HG03280 (cell line): ENCODE measurements around the gene ACTA2.

ENCODE experiments used
- ATAC-seq: cut with Tn5 transposase; IDR thresholded peaks from one replicate; pipeline ENCODE4 v1.9.1; 2021; ENCODE audit warnings: mild to moderate bottlenecking, moderate library complexity; ENCODE audit not compliant: unreplicated experiment

Gene ACTA2

DNA sequence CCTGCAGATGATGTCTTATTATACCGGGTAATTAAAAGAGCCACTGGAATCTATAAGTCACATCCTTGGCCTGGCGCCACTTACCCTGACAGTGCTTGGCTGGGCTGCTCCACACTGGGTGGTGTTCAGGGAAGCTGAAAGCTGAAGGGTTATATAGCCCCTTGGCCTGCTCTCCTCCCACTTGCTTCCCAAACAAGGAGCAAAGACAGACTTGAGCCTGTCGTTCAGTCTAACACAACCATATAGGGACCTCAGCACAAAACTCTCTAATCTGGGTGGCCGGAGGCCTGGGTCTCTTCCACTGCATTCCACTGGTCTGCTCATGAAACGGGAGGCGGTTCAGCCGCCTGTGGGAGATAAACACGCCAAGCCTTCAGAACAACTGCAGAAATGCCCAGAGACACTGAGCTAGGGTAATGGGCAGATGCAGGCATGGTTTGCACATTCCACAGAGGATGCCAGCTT is at the start of gene ACTA2:
ACTA2 (minus strand) TSS at position 127 of the 465 bp plus-strand sequence. CDS start 3,843 bp downstream, outside the sequence.
- ATAC-seq: no peak

- ATAC-seq: no peak
Measured at GRCh38 chr10:89001729-89002072, 49.1 kb upstream of the ACTA2 start.

GRCh38 chr10:89001024-89001728 is 48.6 kb upstream of the ACTA2 start:
- peak; percentile 40 for ATAC-seq

GRCh38 chr10:88999625-89000024 is 47.1 kb upstream of the ACTA2 start:
- no peak for ATAC-seq

DNA sequence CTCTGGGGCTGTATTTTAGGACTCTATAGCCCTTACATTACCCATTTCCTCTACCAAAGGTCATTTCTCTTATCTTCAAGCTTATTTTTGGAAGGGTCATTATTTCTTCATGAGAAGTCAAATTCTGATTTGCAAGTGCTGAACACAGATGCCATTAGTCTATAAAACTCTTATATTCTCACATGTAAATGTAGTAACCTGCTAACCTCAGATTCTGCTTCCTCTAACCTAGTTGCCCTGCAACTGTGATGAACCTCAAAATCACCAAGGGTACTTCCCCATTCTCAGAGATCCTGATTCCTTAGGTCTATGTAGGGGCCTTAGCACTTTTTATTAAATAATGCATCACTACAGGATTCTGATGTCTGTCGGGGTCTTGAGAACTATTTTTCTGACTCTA is 44.4 kb upstream of the ACTA2 start:
- peak; percentile 40 for ATAC-seq

DNA sequence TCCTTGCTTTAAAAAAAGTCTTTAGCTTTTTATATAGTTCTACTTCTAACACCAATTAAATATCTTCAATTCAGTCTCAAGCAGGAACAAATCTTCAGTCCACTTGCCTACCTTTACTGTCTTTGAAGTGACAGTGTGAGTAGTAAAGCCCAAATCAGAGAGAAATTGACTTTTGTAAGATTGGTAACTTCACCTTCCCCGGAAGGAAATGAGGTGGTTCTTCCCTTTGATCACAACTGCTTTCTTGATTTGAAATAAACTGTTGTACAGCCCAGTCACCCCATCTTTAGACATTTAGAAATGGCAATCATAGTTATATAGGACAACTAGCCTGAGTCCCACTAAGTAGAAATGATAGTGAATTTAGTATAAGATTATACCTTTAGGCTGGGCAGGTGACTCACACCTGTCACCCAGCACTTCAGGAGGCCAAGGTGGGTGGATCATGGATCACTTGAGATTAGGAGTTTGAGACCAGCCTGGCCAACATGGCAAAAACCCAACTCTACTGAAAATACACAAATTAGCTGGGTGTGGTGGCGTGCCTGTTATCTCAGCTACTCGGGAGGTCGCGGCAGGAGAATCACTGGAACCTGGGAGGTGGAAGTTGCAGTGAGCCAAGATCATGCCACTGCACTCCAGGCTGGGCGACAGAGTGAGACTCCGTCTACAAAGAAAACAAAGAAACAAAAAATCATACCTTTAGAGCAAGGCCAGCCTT is 42.7 kb upstream of the ACTA2 start:
- ATAC-seq: no peak

- no peak for ATAC-seq
Measured at GRCh38 chr10:88994019-88994418, 41.4 kb upstream of the ACTA2 start.

DNA sequence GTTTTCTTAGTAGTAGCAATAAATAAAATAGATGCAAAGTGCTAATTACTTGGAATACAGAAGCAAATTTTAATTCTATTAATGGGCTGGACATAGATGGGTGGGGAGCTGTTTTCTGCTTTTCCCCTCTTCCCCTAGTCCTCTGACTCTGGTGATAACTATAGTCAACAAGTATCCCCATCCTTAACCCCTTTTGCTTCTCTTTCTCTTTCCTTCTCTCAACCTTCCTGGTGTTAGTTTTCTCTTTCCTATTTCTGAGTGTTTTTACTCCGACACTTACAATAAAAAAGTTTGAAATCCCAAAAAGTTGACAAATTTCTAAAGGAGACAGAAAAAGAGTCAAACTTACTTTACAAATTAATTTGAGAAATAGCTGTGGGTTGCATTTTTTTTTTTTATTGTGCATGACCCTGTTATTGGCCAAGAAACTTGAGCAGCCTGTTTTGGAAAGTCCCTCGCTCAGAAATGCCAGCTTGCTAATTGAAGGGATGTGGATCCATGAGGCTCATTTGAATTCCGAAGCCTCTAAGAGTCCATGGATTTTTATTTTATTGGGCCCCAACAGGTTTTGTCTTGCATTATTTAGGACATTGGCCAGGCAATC is 40.5 kb upstream of the ACTA2 start:
- no peak for ATAC-seq

- no peak for ATAC-seq
Measured at GRCh38 chr10:88991899-88992320, 39.3 kb upstream of the ACTA2 start.

- ATAC-seq: peak; percentile 43
Measured at GRCh38 chr10:88991161-88991898, 38.8 kb upstream of the ACTA2 start.

DNA sequence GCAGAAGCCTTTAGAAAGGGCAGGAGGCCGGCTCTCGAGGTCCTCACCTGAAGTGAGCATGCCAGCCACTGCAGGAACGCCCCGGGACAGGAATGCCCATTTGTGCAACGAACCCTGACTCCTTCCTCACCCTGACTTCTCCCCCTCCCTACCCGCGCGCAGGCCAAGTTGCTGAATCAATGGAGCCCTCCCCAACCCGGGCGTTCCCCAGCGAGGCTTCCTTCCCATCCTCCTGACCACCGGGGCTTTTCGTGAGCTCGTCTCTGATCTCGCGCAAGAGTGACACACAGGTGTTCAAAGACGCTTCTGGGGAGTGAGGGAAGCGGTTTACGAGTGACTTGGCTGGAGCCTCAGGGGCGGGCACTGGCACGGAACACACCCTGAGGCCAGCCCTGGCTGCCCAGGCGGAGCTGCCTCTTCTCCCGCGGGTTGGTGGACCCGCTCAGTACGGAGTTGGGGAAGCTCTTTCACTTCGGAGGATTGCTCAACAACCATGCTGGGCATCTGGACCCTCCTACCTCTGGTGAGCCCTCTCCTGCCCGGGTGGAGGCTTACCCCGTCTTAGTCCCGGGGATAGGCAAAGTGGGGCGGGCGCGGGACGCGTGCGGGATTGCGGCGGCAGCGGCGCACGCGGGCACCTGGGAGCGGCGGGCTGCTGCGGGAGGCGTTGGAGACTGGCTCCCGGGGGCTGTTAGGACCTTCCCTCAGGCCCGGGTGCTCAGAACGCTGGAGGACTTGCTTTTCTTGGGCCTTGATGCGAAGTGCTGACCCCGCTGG is 38.0 kb upstream of the ACTA2 start, which contains the start of gene FAS:
FAS (plus strand) TSS at position 415 of the 777 bp plus-strand sequence; CDS start at position 494, 79 bp downstream.
- peak; percentile 48 for ATAC-seq

DNA sequence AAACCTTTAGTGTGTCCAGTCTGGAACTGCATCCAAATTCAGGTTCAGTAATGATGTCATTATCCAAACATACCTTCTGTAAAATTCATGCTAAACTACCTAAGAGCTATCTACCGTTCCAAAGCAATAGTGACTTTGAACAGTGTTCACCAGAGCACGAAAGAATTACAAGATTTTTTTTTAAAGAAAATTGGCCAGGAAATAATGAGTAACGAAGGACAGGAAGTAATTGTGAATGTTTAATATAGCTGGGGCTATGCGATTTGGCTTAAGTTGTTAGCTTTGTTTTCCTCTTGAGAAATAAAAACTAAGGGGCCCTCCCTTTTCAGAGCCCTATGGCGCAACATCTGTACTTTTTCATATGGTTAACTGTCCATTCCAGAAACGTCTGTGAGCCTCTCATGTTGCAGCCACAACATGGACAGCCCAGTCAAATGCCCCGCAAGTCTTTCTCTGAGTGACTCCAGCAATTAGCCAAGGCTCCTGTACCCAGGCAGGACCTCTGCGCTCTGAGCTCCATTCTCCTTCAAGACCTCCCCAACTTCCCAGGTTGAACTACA is 37.3 kb upstream of the ACTA2 start:
- peak; percentile 0 for ATAC-seq

DNA sequence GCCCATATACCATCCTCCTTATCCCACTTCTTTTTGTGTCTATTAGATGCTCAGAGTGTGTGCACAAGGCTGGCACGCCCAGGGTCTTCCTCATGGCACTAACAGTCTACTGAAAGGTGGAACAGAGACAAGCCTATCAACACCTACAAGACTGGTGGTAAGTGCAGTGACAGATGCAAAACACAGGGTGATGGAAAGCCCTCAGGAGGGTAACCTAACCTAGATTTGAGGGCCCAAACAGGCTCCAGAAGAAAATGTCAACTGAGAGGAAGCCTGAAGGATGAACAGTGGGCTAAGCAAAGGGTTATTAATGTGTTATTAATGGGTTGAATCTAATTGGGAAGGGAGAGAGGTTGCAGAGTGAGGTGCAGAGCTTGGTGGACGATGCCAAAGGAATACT is 36.9 kb upstream of the ACTA2 start:
- no peak for ATAC-seq

GRCh38 chr10:88987840-88988239 is 35.3 kb upstream of the ACTA2 start:
- no peak for ATAC-seq

DNA sequence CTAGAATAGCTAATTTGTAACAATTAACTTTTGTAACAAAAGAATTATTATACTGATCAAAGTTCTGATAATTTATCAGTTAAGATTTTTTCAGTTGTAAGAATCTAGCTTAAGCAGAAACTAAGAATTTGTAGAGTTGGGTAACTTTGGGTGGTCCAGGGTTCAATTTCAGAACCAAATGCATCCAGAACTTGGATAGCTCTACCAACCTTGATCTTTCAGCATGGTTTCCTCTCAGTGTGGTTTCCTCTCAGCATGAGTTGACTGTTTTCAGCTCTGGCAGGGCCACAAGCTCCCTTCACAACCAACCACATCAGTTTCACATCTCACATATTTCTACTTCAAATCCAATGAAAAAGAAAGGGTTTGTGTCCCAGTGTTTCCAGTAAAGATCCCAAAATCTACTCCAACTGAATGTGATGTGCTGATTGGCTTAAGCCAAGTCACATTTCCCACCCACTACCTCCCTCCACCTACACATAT is 34.7 kb upstream of the ACTA2 start:
- ATAC-seq: no peak

DNA sequence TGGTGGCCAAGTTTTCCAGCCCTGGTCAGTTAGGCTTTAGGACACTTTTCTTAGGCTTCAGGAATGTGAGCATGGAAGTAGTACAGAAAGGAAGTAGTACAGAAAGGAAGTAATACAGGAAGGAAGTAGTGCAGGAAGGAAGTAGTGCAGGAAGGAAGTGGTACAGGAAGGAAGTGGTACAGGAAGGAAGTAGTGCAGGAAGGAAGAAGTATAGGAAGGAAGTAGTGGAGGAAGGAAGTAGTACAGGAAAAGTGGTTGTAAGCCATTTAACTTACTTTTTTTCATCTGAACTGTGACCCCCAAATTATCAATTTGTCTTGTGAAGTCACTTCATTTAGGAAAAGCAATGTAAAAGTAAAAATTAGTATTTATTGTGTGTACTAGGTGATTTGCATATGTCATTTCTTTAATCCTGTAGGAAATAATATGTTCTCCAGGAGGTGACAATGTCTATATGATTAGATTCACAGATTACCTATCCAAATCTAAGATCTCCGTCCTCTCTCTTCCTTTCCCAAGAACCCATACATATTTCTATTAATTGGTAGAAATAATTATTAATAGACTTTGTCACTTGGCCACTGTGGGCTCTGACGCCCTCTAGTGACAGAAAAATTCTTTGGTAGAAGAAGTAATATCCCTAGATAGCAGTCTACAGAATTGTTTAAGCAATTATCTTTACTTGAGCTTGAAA is 34.1 kb upstream of the ACTA2 start:
- no peak for ATAC-seq

- no peak for ATAC-seq
Measured at GRCh38 chr10:88984525-88984924, 32.0 kb upstream of the ACTA2 start.

DNA sequence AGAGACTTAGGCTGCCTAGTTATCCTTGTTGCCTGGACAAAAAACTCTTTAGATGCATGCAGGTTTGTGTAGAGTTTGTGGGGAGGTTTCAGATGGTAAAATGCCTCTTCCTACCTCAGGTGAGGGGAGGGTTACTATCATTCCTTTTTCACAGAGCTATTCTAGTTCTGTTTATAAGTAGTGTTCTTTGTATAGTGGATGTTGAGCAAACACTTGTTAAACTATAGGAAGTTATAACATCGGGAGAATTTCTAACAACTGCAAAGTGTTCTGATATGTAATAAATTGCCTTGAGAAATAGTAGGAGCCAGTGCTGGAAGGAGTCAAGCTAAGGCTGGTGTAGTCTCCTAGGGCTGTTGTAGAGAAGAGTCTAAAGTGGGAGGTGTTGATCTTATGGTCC is 31.4 kb upstream of the ACTA2 start:
- no peak for ATAC-seq

DNA sequence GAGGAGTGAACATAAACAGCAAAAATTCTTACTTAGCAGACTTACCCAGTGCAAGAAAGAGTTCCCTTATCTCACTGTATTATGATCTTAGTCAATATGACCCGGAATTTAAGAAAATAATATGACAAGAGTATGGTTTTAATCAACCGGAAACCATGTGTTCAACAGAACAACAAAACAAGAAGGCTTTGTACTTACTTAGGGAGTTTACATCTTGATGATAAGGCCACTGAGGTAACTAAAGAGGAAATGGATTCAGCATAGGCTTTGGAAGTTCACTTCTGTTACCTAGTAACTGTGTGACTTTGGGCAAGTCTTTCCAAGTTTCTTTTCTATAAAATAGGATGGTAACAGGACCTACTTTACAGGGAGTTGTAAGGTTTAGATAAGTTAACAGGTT is 30.6 kb upstream of the ACTA2 start:
- ATAC-seq: no peak
